ENCODE data around the gene USP32.
"Not testable (repeated sequence)": the region's sequence is repeated elsewhere in the genome, so short reads cannot be mapped to it uniquely, and the experiment has no call there.

The USP32 gene

GRCh38 chr17:60426596-60426995, 34.7 kb upstream of the USP32 start:
- DNase-seq (ENCODE audit: low read depth): no peak
- TF ChIP-seq, protein P1, sequence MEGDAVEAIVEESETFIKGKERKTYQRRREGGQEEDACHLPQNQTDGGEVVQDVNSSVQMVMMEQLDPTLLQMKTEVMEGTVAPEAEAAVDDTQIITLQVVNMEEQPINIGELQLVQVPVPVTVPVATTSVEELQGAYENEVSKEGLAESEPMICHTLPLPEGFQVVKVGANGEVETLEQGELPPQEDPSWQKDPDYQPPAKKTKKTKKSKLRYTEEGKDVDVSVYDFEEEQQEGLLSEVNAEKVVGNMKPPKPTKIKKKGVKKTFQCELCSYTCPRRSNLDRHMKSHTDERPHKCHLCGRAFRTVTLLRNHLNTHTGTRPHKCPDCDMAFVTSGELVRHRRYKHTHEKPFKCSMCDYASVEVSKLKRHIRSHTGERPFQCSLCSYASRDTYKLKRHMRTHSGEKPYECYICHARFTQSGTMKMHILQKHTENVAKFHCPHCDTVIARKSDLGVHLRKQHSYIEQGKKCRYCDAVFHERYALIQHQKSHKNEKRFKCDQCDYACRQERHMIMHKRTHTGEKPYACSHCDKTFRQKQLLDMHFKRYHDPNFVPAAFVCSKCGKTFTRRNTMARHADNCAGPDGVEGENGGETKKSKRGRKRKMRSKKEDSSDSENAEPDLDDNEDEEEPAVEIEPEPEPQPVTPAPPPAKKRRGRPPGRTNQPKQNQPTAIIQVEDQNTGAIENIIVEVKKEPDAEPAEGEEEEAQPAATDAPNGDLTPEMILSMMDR (IDR thresholded peaks at IDR 0.05; ENCODE audit: insufficient read depth, low read depth, low read length, missing control alignments): no peak
- no peak overlapping the region for H3K4me3 ChIP-seq (ENCODE audit: low read depth, low read length)

DNA sequence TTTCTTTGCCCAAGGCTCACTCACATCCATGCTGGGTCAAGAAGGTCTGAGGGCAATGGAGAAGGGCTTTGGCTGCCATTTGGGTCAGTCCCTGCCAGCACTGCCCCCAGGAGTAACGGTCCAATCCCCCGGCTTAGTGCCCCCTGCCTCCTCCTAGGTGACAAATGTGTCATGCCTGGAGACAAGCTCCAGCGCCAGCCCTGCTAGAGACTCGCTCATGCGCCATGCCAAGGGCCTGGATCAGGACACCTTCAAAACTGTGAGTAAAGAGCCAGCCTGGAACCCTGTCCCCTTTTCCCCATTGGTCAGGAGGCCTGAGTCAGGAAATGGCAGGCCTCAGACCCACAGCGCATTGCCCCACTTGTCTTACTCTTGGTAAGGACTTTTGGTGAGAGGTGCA, 33.7 kb upstream of the USP32 start:
- DNase-seq (ENCODE audit: low read depth): no peak
- TF ChIP-seq, protein P1 (IDR thresholded peaks at IDR 0.05; ENCODE audit: insufficient read depth, low read depth, low read length, missing control alignments): no peak
- H3K4me3 ChIP-seq (ENCODE audit: low read depth, low read length): no peak overlapping the region

DNA sequence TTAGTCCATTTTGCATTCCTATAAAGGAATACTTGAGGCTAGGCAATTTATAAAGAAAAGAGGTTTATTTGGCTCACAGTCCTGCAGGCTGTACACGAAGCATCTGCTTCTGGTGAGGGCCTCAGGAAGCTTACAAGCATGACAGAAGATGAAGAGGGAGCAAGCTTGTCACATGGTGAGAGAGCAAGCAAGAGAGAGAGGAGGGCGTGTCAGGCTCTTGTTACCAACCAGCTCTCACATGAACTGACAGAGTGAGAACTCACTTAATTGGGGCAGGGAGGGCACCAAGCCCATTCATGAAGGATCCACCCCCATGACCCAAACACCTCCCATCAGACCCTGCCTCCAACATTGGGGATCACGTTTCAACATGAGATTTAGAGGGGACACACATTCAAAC, 31.9 kb upstream of the USP32 start:
- no peak for DNase-seq (ENCODE audit: low read depth)
- TF ChIP-seq, protein P1 (IDR thresholded peaks at IDR 0.05; ENCODE audit: insufficient read depth, low read depth, low read length, missing control alignments): no peak
- no peak overlapping the region for H3K4me3 ChIP-seq (ENCODE audit: low read depth, low read length)

- H3K4me3 ChIP-seq (ENCODE audit: low read depth, low read length): peak within 1 kb of the TSS; percentile 59
- TF ChIP-seq, protein P1 (IDR thresholded peaks at IDR 0.05; ENCODE audit: insufficient read depth, low read depth, low read length, missing control alignments): no peak
- no peak for DNase-seq (ENCODE audit: low read depth)
Measured at GRCh38 chr17:60422162-60422665, 30.3 kb upstream of the USP32 start, which contains the start of gene CHCT1. TSS of gene CHCT1 (plus strand) at chr17:60422489. CDS start at chr17:60422593, 104 bp downstream.

- TF ChIP-seq, protein P1 (IDR thresholded peaks at IDR 0.05; ENCODE audit: insufficient read depth, low read depth, low read length, missing control alignments): peak; percentile 75
- peak overlapping the region; percentile 59 for H3K4me3 ChIP-seq (ENCODE audit: low read depth, low read length)
- peak; percentile 82 for DNase-seq (ENCODE audit: low read depth)
Measured at GRCh38 chr17:60421273-60422161, 29.6 kb upstream of the USP32 start.

DNA sequence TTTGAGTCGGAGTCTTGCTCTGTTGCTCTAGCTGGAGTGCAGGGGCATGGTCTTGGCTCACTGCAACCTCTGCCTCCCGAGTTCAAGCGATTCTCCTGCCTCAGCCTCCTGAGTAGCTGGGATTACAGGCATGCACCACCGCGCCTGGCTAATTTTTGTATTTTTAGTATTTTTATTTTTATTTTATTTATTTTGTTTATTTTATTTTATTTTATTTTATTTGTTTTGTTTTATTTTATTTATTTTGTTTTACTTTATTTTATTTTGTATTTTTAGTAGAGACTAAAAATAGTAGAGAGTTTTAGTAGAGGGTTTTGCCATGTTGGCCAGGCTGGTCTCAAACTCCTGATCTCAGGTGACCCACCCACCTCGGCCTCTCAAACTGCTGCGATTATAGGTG, 27.9 kb upstream of the USP32 start:
- not testable (repeated sequence) for DNase-seq (ENCODE audit: low read depth); H3K4me3 ChIP-seq (ENCODE audit: low read depth, low read length)

DNA sequence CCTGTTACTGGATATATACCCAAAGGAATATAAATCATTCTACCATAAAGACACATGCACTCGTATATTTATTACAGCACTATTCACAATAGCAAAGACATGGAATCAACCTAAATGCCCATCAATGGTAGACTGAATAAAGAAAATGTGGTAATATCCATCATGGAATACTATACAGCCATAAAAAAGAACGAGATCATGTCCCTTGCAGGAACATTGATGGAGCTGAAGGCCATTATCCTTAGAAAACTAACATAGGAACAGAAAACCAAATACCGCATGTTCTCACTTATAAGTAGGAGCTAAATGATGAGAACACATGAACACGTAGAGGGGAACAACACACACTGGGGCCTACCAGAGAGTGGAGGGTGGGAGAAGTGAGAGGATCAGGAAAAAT, 27.1 kb upstream of the USP32 start:
- not testable (repeated sequence) for DNase-seq (ENCODE audit: low read depth); H3K4me3 ChIP-seq (ENCODE audit: low read depth, low read length)
